HG03457 (cell line): ENCODE measurements around the gene OPRL1.
A peak's percentile ranks its signal among the peaks of the same experiment; 100 is the strongest.

Experiments used
- ATAC-seq: cut with Tn5 transposase; IDR thresholded peaks from one replicate; pipeline ENCODE4 v1.9.1; 2021; ENCODE audit warnings: moderate number of reproducible peaks; ENCODE audit not compliant: unreplicated experiment

The OPRL1 gene

GRCh38 chr20:64055893-64056638 is 23.8 kb upstream of the OPRL1 start:
- ATAC-seq: no peak

DNA sequence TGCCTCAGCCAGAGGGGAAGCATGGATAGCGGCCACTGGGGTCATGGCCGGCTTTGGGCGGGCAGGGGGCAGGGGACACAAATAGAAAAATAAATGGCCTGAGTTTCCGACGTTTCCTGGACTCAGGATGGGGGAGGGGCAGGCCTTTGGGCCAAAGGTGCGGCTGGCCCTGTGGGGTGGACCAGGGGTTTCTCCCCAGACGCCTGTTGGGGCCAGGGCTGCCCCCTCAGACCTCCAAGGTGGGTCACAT is 23.3 kb upstream of the OPRL1 start:
- no peak for ATAC-seq

GRCh38 chr20:64056889-64057627 is 22.8 kb upstream of the OPRL1 start:
- no peak for ATAC-seq

GRCh38 chr20:64057628-64058498 is 22.0 kb upstream of the OPRL1 start:
- no peak for ATAC-seq

- ATAC-seq: no peak
These were observed 21.3 kb upstream of the OPRL1 start for GRCh38 chr20:64058536-64058935.

DNA sequence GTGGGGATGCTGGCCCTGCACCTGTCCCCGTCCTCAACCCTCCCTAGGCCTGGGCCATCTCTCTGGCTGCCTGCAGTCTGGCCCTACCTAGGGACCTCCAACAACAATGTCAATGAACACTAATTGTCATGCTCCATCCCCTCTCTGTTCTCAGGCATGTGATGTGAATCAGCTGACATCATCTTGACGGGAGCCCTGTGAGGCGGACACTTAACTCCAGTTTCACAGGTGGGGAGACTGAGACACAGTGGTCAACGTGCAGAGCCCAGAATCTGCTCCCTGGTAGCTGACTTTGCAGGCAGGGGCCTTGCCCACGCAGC is 17.6 kb upstream of the OPRL1 start:
- no peak for ATAC-seq

- ATAC-seq: peak; percentile 51
These were observed 17.1 kb upstream of the OPRL1 start, which contains the start of gene TCEA2 for GRCh38 chr20:64062596-64063388. TCEA2 (plus strand) TSS chr20:64063198; CDS start chr20:64063313, 115 bp downstream.

DNA sequence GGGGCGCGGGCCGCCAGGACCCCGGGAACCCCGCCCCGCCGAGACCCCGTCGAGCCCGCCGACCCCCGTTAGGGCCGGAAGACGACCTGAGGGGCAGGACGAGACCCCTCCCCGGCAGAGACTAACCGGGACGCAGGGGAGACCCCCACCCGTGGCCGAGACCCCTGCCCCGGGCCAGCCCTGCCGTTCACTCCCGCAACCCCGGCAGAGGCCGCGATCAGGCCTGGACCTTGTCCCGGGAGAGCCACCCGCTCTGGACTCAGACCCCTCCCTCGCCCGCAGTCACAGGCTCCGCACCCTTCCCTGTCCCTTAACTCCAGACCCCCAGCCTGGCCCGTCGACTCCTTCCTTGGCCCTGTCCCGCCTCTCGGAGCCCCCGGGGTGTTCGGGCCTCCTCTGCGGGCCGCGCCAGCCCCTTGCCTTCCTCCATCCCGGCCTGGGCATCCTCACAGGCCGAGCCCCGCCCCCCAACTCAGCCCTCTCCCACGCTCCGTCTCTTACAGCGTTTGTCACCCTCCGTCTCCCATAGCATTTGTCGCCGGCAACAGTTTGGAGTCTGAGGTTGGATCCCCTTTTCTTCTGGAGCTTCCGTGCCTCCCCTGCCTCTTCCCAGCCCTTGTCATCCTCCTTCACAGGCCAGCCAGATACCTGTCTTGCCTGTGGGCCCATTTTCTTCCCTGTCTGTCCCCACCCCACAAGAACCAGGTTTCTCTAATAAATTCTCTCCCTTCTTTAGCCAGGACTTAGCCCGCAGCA is 16.3 kb upstream of the OPRL1 start:
- ATAC-seq: no peak

DNA sequence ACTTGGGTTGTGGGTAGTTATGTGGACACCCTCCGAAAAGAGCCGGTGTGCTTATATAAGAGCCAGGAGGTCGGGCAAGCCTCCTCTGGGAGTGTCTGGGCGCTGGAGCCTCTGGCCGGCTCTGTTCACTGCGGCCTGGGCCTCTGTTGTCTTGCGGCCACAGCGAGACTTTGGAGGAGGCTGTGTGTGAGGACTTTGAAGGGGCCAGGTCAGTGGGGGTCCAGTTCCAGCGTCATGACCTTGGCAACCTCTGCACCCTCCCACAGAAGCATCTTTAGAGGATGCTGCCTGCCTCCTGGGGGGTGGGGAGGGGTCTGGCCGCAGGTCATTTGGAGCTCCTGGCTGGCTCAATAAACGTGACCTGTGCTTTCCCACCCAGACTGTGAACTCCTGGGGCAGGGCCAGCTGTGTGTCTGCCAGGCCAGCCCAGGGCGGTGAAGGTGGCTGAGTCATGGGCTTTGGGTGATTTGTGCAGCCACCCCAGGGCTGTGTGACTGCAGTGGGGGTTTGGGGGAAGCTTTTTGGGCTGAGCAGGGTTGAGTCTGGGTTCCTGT is 15.7 kb upstream of the OPRL1 start:
- ATAC-seq: no peak

- ATAC-seq: no peak
These were observed 14.6 kb upstream of the OPRL1 start for GRCh38 chr20:64065062-64065973.

DNA sequence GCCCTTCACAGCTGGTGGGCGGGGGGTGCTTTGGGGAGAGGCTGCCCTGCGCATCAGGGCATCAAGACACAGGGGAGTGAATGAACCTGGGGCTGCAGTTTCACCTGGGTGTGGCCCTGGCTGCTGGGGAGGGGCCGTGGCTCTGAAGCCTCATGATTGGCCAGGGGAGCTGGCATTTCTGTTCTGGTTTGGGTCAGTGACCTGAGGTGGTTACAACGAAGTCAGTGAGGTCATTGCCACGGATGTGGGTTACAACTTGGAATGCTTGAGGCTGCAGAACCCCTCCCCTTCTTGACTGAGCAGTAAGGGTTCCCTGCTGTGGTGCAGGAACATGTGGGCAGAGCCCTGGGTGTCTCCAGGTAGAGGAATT is 13.9 kb upstream of the OPRL1 start:
- peak; percentile 50 for ATAC-seq

GRCh38 chr20:64067005-64067632 is 12.8 kb upstream of the OPRL1 start:
- no peak for ATAC-seq

- ATAC-seq: no peak
These were observed 12.1 kb upstream of the OPRL1 start for GRCh38 chr20:64067733-64068307.

GRCh38 chr20:64068386-64069208 is 11.3 kb upstream of the OPRL1 start:
- ATAC-seq: no peak

DNA sequence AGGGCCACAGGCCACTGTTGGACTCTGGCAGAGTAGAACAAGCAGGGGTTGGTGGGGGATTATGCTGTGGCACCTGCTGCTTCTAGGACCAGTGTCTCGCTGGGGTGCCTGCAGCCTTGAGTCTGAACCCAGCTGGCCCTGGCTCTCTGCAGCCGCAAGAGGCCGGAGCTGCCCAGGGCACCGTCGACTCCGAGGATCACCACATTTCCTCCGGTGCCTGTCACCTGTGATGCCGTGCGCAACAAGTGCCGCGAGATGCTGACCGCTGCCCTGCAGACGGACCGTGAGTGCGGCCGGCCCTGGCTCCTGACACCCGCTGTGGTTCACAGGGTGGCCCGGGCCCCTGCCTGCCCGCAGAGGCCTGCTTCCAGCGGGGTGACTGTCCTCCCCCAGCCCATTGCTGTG is 10.7 kb upstream of the OPRL1 start:
- ATAC-seq: no peak

DNA sequence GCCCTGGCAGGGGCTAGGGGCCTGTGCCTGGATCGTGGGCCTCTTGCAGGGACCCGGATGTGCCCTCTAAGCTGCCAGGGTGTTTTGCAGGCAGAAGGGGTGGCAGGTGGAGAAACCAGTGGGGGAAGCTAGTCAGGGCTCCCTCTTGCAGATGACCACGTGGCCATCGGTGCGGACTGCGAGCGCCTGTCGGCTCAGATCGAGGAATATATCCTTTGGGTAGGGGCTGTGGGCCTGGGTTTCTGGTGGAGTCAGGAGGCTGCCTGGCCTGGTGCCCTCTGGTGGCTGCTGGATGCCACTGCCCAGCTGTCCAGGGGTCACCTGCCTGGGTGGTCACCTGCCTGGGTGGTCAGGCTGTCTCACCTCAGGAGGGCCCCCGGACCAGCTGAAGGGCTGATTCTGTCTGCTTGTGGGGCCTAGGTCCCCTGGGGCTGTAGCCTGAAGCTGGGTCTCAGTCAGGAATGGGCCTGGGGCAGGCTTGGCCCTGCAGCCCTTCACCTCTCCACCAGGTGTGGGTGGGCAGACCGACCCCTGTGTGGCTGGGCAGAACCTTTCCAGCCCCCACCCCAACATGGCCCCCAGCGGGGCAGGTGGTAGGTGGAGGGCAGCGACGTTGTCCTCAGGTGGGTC is 10.2 kb upstream of the OPRL1 start:
- ATAC-seq: no peak
